ENCODE data around the gene AGPS.

GRCh38 chr2:177400337-177400923 is 7.9 kb downstream of the AGPS start:
- no peak for TF ChIP-seq POLR3A (IDR thresholded peaks at IDR 0.05; ENCODE audit: borderline replicate concordance, extremely low read depth, insufficient read depth, insufficient read length)
- no peak for TF ChIP-seq RNF2 (IDR thresholded peaks at IDR 0.05)
- no peak for TF ChIP-seq CTCF (IDR thresholded peaks at IDR 0.05 in 2 of 3, conservative IDR thresholded peaks at IDR 0.05 in 1 of 3; ENCODE audit: insufficient read depth in 2 of 3, low read depth in 1 of 3, low read length in 3 of 3)
- TF ChIP-seq KLF16 (IDR thresholded peaks at IDR 0.05), result no peak
- TF ChIP-seq RB1 (IDR thresholded peaks at IDR 0.05; ENCODE audit: low read depth), result no peak
- TF ChIP-seq STAT5B (CRISPR knock-in tag; IDR thresholded peaks at IDR 0.05), result no peak
- TF ChIP-seq ZNF695 (CRISPR knock-in tag; IDR thresholded peaks at IDR 0.05), result no peak
- no peak for TF ChIP-seq ZNF354B (CRISPR knock-in tag; IDR thresholded peaks at IDR 0.05)
- no peak for TF ChIP-seq CBX8 (IDR thresholded peaks at IDR 0.05; ENCODE audit: borderline replicate concordance, extremely low read depth, low read depth, low read length, poor library complexity, severe bottlenecking)
- TF ChIP-seq POLR2AphosphoS5 (IDR thresholded peaks at IDR 0.05; ENCODE audit: control insufficient read depth, insufficient read depth, low read depth, low read length), result no peak
- TF ChIP-seq RBM34 (IDR thresholded peaks at IDR 0.05; ENCODE audit: borderline replicate concordance, insufficient read depth, low read length), result no peak
- TF ChIP-seq ARID3A (IDR thresholded peaks at IDR 0.05; ENCODE audit: borderline replicate concordance, low read depth, low read length), result no peak
